HG03565 (cell line): ENCODE data around the gene EGF.
"Not testable (repeated sequence)": the region's sequence is repeated elsewhere in the genome, so short reads cannot be mapped to it uniquely, and the experiment has no call there.

Source experiments
- ATAC-seq: cut with Tn5 transposase; IDR thresholded peaks from one replicate; pipeline ENCODE4 v1.9.1; 2021; ENCODE audit warnings: mild to moderate bottlenecking, moderate library complexity; ENCODE audit not compliant: unreplicated experiment

Gene EGF

GRCh38 chr4:110025056-110025455, 112.4 kb downstream of the EGF start:
- no peak for ATAC-seq

- no peak for ATAC-seq
These were observed 113.0 kb downstream of the EGF start for GRCh38 chr4:110025718-110026117.

- no peak for ATAC-seq
These were observed 119.9 kb downstream of the EGF start for GRCh38 chr4:110032603-110033002.

GRCh38 chr4:110033355-110034025, 120.8 kb downstream of the EGF start:
- ATAC-seq, result no peak

GRCh38 chr4:110034026-110034393, 121.3 kb downstream of the EGF start:
- ATAC-seq, result peak; percentile 97

GRCh38 chr4:110039164-110039563, 126.5 kb downstream of the EGF start:
- not testable (repeated sequence) for ATAC-seq

GRCh38 chr4:110041735-110042134, 129.1 kb downstream of the EGF start:
- ATAC-seq, result no peak

GRCh38 chr4:110042545-110043517, 130.1 kb downstream of the EGF start:
- ATAC-seq, result no peak

- ATAC-seq, result no peak
These were observed 133.9 kb downstream of the EGF start for GRCh38 chr4:110046588-110047049.

- ATAC-seq, result peak; percentile 56
These were observed 137.6 kb downstream of the EGF start for GRCh38 chr4:110049951-110050925.

GRCh38 chr4:110055158-110055768, 142.6 kb downstream of the EGF start:
- peak; percentile 81 for ATAC-seq

GRCh38 chr4:110058677-110059076, 146.0 kb downstream of the EGF start:
- no peak for ATAC-seq

GRCh38 chr4:110059556-110060191, 147.0 kb downstream of the EGF start:
- ATAC-seq, result peak; percentile 81

GRCh38 chr4:110061076-110061475, 148.4 kb downstream of the EGF start:
- ATAC-seq, result no peak
